IPS-18c (cell line): Measurements from ENCODE around the gene DCBLD1.

Experiments
- H3K4me3 ChIP-seq: 2 replicates; pipeline ENCODE4 v1.7.0; 2013; ENCODE audit warnings: low read depth, mild to moderate bottlenecking, low read length, moderate library complexity; ENCODE audit not compliant: insufficient read depth
- H3K9me3 ChIP-seq: one replicate; pipeline ENCODE4 v1.6.1; 2013; ENCODE audit warnings: mild to moderate bottlenecking, low read length, moderate library complexity; ENCODE audit not compliant: control insufficient read depth, insufficient read depth

Gene DCBLD1

GRCh38 chr6:117559299-117559698 is 76.8 kb downstream of the DCBLD1 start:
- Histone ChIP-seq H3K4me3 (no peak overlapping the region), H3K9me3 (no peaks in the 10 kb centered on the region)

GRCh38 chr6:117561128-117561527 is 78.7 kb downstream of the DCBLD1 start:
- Histone ChIP-seq H3K9me3 (no peaks in the 10 kb centered on the region), H3K4me3 (no peak overlapping the region)

- no peak overlapping the region for H3K4me3 ChIP-seq
- no peaks in the 10 kb centered on the region for H3K9me3 ChIP-seq
Measured at GRCh38 chr6:117564681-117565080, 82.2 kb downstream of the DCBLD1 start.

GRCh38 chr6:117568247-117568646 is 85.8 kb downstream of the DCBLD1 start:
- Histone ChIP-seq H3K4me3 (no peak overlapping the region), H3K9me3 (no peaks in the 10 kb centered on the region)

GRCh38 chr6:117568831-117569410 is 86.4 kb downstream of the DCBLD1 start:
- Histone ChIP-seq H3K4me3 (no peak overlapping the region), H3K9me3 (no peaks in the 10 kb centered on the region)

- Histone ChIP-seq H3K9me3 (no peaks in the 10 kb centered on the region), H3K4me3 (no peak overlapping the region)
Measured at GRCh38 chr6:117573006-117573680, 90.7 kb downstream of the DCBLD1 start.

- Histone ChIP-seq H3K4me3 (no peak overlapping the region), H3K9me3 (no peaks in the 10 kb centered on the region)
Measured at GRCh38 chr6:117574198-117574597, 91.7 kb downstream of the DCBLD1 start.

GRCh38 chr6:117585647-117586046 is 103.2 kb downstream of the DCBLD1 start:
- H3K4me3 ChIP-seq: no peak overlapping the region
- no peaks in the 10 kb centered on the region for H3K9me3 ChIP-seq

- H3K4me3 ChIP-seq: no peak overlapping the region
- H3K9me3 ChIP-seq: no peaks in the 10 kb centered on the region
Measured at GRCh38 chr6:117590447-117590846, 108.0 kb downstream of the DCBLD1 start.

GRCh38 chr6:117591405-117591804 is 108.9 kb downstream of the DCBLD1 start:
- H3K4me3 ChIP-seq: no peak overlapping the region
- H3K9me3 ChIP-seq: no peaks in the 10 kb centered on the region

GRCh38 chr6:117592983-117593759 is 110.7 kb downstream of the DCBLD1 start:
- Histone ChIP-seq H3K9me3 (no peaks in the 10 kb centered on the region), H3K4me3 (no peak overlapping the region)

- H3K4me3 ChIP-seq: no peak overlapping the region
- H3K9me3 ChIP-seq: peaks cover 3% of the 10 kb centered on the region
Measured at GRCh38 chr6:117595099-117595923, 112.8 kb downstream of the DCBLD1 start.

GRCh38 chr6:117597755-117598154 is 115.3 kb downstream of the DCBLD1 start:
- H3K4me3 ChIP-seq: no peak overlapping the region
- H3K9me3 ChIP-seq: peaks cover 3% of the 10 kb centered on the region
